H9 (cell line): ENCODE data around the gene NDUFA3. TPM values are rescaled to one million over a fixed set of nuclear protein-coding genes. Genes with fewer than 3 reads are reported as not detected.

Experiments used
- DNase-seq: peaks from one replicate; pipeline ENCODE4 v3.0.0-alpha.2; 2017
- H2AFZ ChIP-seq: one replicate; pipeline ENCODE4 v1.6.1; 2013; ENCODE audit warnings: mild to moderate bottlenecking, low read length, control low read depth, moderate library complexity
- H2AK5ac ChIP-seq: 2 replicates; pipeline ENCODE4 v1.6.1; 2013; ENCODE audit warnings: low read length, control low read depth, mixed read lengths; ENCODE audit not compliant: insufficient read length
- H2BK120ac ChIP-seq: one replicate; pipeline ENCODE4 v1.6.1; 2013; ENCODE audit warnings: low read depth, mild to moderate bottlenecking, low read length, control low read depth, inconsistent platforms; ENCODE audit not compliant: poor library complexity, severe bottlenecking
- H2BK12ac ChIP-seq: 2 replicates; pipeline ENCODE4 v1.6.1; 2013; ENCODE audit warnings: low read length, control low read depth, mixed read lengths, low read depth; ENCODE audit not compliant: insufficient read length
- H2BK15ac ChIP-seq: 2 replicates; pipeline ENCODE4 v1.6.1; 2013; ENCODE audit warnings: low read depth, low read length, control low read depth
- H2BK20ac ChIP-seq: one replicate; pipeline ENCODE4 v1.6.1; 2013; ENCODE audit warnings: low read depth, mild to moderate bottlenecking, low read length, control low read depth, inconsistent platforms; ENCODE audit not compliant: poor library complexity, severe bottlenecking
- H2BK5ac ChIP-seq: 2 replicates; pipeline ENCODE4 v1.6.1; 2013; ENCODE audit warnings: low read length, control low read depth, mixed read lengths; ENCODE audit not compliant: insufficient read length
- H3K14ac ChIP-seq: 2 replicates; pipeline ENCODE4 v1.6.1; 2013; ENCODE audit warnings: low read length, control low read depth; ENCODE audit not compliant: insufficient read depth
- H3K18ac ChIP-seq: 2 replicates; pipeline ENCODE4 v1.6.1; 2013; ENCODE audit warnings: low read depth, mild to moderate bottlenecking, mixed read lengths, low read length, control low read depth; ENCODE audit not compliant: insufficient read length
- H3K23ac ChIP-seq: 2 replicates; pipeline ENCODE4 v1.6.1; 2013; ENCODE audit warnings: low read length, control low read depth, mixed read lengths, low read depth; ENCODE audit not compliant: insufficient read length
- H3K23me2 ChIP-seq: 2 replicates; pipeline ENCODE4 v1.6.1; 2013; ENCODE audit warnings: low read depth, mild to moderate bottlenecking, mixed read lengths, low read length, control low read depth; ENCODE audit not compliant: insufficient read length, poor library complexity, severe bottlenecking
- H3K27ac ChIP-seq: 2 replicates; pipeline ENCODE4 v1.5.1; 2013; ENCODE audit warnings: low read length, control low read depth, mixed read lengths, low read depth; ENCODE audit not compliant: insufficient read length
- H3K27me3 ChIP-seq: 2 replicates; pipeline ENCODE4 v1.6.1; 2013; ENCODE audit warnings: low read length, control low read depth, inconsistent platforms; ENCODE audit not compliant: insufficient read depth
- H3K4ac ChIP-seq: 2 replicates; pipeline ENCODE4 v1.6.1; 2013; ENCODE audit warnings: low read depth, mild to moderate bottlenecking, control low read depth, inconsistent platforms, low read length, moderate library complexity
- H3K4me1 ChIP-seq: 2 replicates; pipeline ENCODE4 v1.6.1; 2013; ENCODE audit warnings: low read length, control low read depth, inconsistent platforms; ENCODE audit not compliant: insufficient read depth
- H3K4me2 ChIP-seq: 2 replicates; pipeline ENCODE4 v1.6.1; 2013; ENCODE audit warnings: low read length, control low read depth, mixed read lengths; ENCODE audit not compliant: insufficient read length, insufficient read depth
- H3K56ac ChIP-seq: 2 replicates; pipeline ENCODE4 v1.6.1; 2013; ENCODE audit warnings: low read depth, mild to moderate bottlenecking, mixed read lengths, low read length, control low read depth; ENCODE audit not compliant: insufficient read length
- H3K79me1 ChIP-seq: 2 replicates; pipeline ENCODE4 v1.6.1; 2013; ENCODE audit warnings: low read depth, mild to moderate bottlenecking, moderate library complexity, low read length, control low read depth, inconsistent platforms; ENCODE audit not compliant: insufficient read depth, poor library complexity, severe bottlenecking
- H3K79me2 ChIP-seq: 2 replicates; pipeline ENCODE4 v1.6.1; 2013; ENCODE audit warnings: low read length, control low read depth, inconsistent platforms; ENCODE audit not compliant: insufficient read depth
- H3K9ac ChIP-seq: 2 replicates; pipeline ENCODE4 v1.6.1; 2013; ENCODE audit warnings: low read length, control low read depth, mixed read lengths; ENCODE audit not compliant: insufficient read length; ENCODE audit errors: extremely low read depth
- H3K9me3 ChIP-seq: one replicate; pipeline ENCODE4 v1.6.1; 2013; ENCODE audit warnings: low read depth, low read length, inconsistent platforms; ENCODE audit not compliant: control insufficient read depth
- H3T11ph ChIP-seq: one replicate; pipeline ENCODE4 v1.6.1; 2013; ENCODE audit warnings: mild to moderate bottlenecking, low read length, control low read depth, inconsistent platforms
- H4K20me1 ChIP-seq: one replicate; pipeline ENCODE4 v1.6.1; 2013; ENCODE audit not compliant: control insufficient read depth, insufficient read length, insufficient read depth
- H4K5ac ChIP-seq: 2 replicates; pipeline ENCODE4 v1.6.1; 2013; ENCODE audit warnings: low read depth, mild to moderate bottlenecking, mixed read lengths, low read length, control low read depth; ENCODE audit not compliant: insufficient read length
- H4K8ac ChIP-seq: replicated peaks from 2 replicates; pipeline ENCODE4 v1.6.1; 2013; ENCODE audit warnings: low read length, control low read depth, mixed read lengths, low read depth; ENCODE audit not compliant: insufficient read length
- H4K91ac ChIP-seq: 2 replicates; pipeline ENCODE4 v1.6.1; 2013; ENCODE audit warnings: low read depth, mild to moderate bottlenecking, moderate library complexity, mixed read lengths, low read length, control low read depth; ENCODE audit not compliant: insufficient read length
- H3K27ac Mint-ChIP-seq, 3 experiments: 2 replicates in 2 of 3; 3 replicates in 1 of 3; pipeline ENCODE4 v1.8.0; 2020 to 2021; ENCODE audit warnings: mixed read lengths in 3 of 3, mild to moderate bottlenecking in 1 of 3, moderate library complexity in 1 of 3
- H3K27me3 Mint-ChIP-seq: 2 replicates; pipeline ENCODE4 v1.8.0; 2021; ENCODE audit warnings: low read depth, mild to moderate bottlenecking, moderate library complexity, mixed read lengths
- H3K36me3 Mint-ChIP-seq, 3 experiments: 2 replicates in 2 of 3; 3 replicates in 1 of 3; pipeline ENCODE4 v1.8.0; 2020 to 2021; ENCODE audit warnings: low read depth in 3 of 3, mixed read lengths in 3 of 3; ENCODE audit not compliant: insufficient read depth in 1 of 3
- H3K4me1 Mint-ChIP-seq, 2 experiments: 2 replicates each; pipeline ENCODE4 v1.8.0; 2020; ENCODE audit warnings: mixed read lengths in 2 of 2
- H3K4me3 Mint-ChIP-seq, 2 experiments: 2 replicates in 1 of 2; 3 replicates in 1 of 2; pipeline ENCODE4 v1.8.0; 2020 to 2021; ENCODE audit warnings: mild to moderate bottlenecking in 2 of 2, mixed read lengths in 2 of 2, moderate library complexity in 1 of 2
- H3K9me3 Mint-ChIP-seq, 2 experiments: 2 replicates in 1 of 2; 3 replicates in 1 of 2; pipeline ENCODE4 v1.8.0; 2020; ENCODE audit warnings: mild to moderate bottlenecking in 2 of 2, mixed read lengths in 2 of 2, moderate library complexity in 1 of 2
- CTCF ChIP-seq: fragments of 200-600 bp; sonication (generic); conservative IDR thresholded peaks from 3 replicates; pipeline ENCODE4 v1.8.0; 2021; ENCODE audit warnings: antibody characterized with exemption, mild to moderate bottlenecking
- WGBS: extraction: QIAGEN DNeasy Blood & Tissue Kit; methylation state at CpG from one replicate; pipeline ENCODE4 v1.1.7; 2013; ENCODE audit warnings: missing lambda C conversion rate, low lambda C conversion rate, mixed read lengths; ENCODE audit not compliant: insufficient read length; ENCODE audit errors: extremely low coverage; 5-methylcytosine and 5-hydroxymethylcytosine counted together
- total RNA-seq: library from RNA; stranded (reverse); gene quantifications from 2 replicates; pipeline ENCODE4 v1.2.1, GENCODE V29; 2021

NDUFA3 gene
- total RNA-seq, 1 experiment from 2014 or later: 174 TPM

- no peak for TF ChIP-seq CTCF
- no peak overlapping the region for H3K9ac ChIP-seq
- no peak overlapping the region for H4K8ac ChIP-seq
- H2BK120ac ChIP-seq: no peak overlapping the region
- no CpG with 5 or more reads among the region's 44 CpGs for WGBS
- no peak overlapping the region for H3K18ac ChIP-seq
- no peak overlapping the region for H3K14ac ChIP-seq
- no peaks in the 10 kb centered on the region for H3K23me2 ChIP-seq
- H2BK15ac ChIP-seq: no peak overlapping the region
- H2BK5ac ChIP-seq: no peak overlapping the region
- no peak overlapping the region for H3K23ac ChIP-seq
- no peaks in the 10 kb centered on the region for H4K20me1 ChIP-seq
- no peak overlapping the region for H2BK12ac ChIP-seq
- Mint-ChIP-seq H3K4me1 (no peaks in the 10 kb centered on the region), H3K4me3 (no peak overlapping the region), H3K27ac (no peak overlapping the region), H3K27me3 (no peaks in the 10 kb centered on the region), H3K36me3 (peaks cover 37 to 79% (median 74%) of the 10 kb centered on the region in 3 experiments; a peak in 6 of 7 replicates), H3K9me3 (no peaks in the 10 kb centered on the region)
- no peaks in the 10 kb centered on the region for H3K4me1 ChIP-seq
- H3T11ph ChIP-seq: no peak overlapping the region
- no peaks in the 10 kb centered on the region for H3K79me1 ChIP-seq
- H3K27me3 ChIP-seq: no peaks in the 10 kb centered on the region
- no peak overlapping the region for H3K4me2 ChIP-seq
- no peak overlapping the region for H3K56ac ChIP-seq
- H3K27ac ChIP-seq: no peak overlapping the region
- H4K5ac ChIP-seq: no peak overlapping the region
- no peak overlapping the region for H3K4ac ChIP-seq
- H2AFZ ChIP-seq: no peak overlapping the region
- no peaks in the 10 kb centered on the region for H3K9me3 ChIP-seq
- H2AK5ac ChIP-seq: no peak overlapping the region
- H2BK20ac ChIP-seq: no peak overlapping the region
- no peaks in the 10 kb centered on the region for H3K79me2 ChIP-seq
- H4K91ac ChIP-seq: no peak overlapping the region
- no peak for DNase-seq
Observed at GRCh38 chr19:54127688-54128440, 25.2 kb downstream of the NDUFA3 start.
